Keratinocyte (primary cell): ENCODE measurements around the gene CCR7. TPM values are rescaled to one million over a fixed set of nuclear protein-coding genes. Genes with fewer than 3 reads are reported as not detected.

ENCODE experiments used
- DNase-seq: peaks from one replicate; pipeline ENCODE4 v3.0.0-alpha.2; 2011; ENCODE audit warnings: low read depth, missing footprints, low spot score
- FAIRE-seq: peaks from 2 replicates; lab custom pipeline; 2011; peaks lifted over from hg19 to GRCh38; lab: Jason Lieb, UNC
- H2AFZ ChIP-seq: 2 replicates; pipeline ENCODE4 v1.6.0; 2012; ENCODE audit warnings: low read length, control low read depth, inconsistent platforms; ENCODE audit not compliant: control insufficient read depth
- H3K27ac ChIP-seq: 2 replicates; pipeline ENCODE4 v1.5.1; 2011; ENCODE audit warnings: low read length; ENCODE audit not compliant: control insufficient read depth, insufficient read depth
- H3K27me3 ChIP-seq: 3 replicates; pipeline ENCODE4 v1.6.0; 2011; ENCODE audit warnings: low read length; ENCODE audit not compliant: control insufficient read depth, insufficient read depth; ENCODE audit errors: extremely low read depth
- H3K36me3 ChIP-seq, 2 experiments: 2 replicates in 1 of 2; 3 replicates in 1 of 2; pipeline ENCODE4 v1.5.1; 2011; ENCODE audit warnings: low read length in 2 of 2, mild to moderate bottlenecking in 1 of 2; ENCODE audit not compliant: control insufficient read depth in 2 of 2, insufficient read depth in 2 of 2; ENCODE audit errors: extremely low read depth in 1 of 2
- H3K4me1 ChIP-seq: 3 replicates; pipeline ENCODE4 v1.5.1; 2011; ENCODE audit warnings: low read length; ENCODE audit not compliant: control insufficient read depth, insufficient read depth; ENCODE audit errors: extremely low read depth
- H3K4me2 ChIP-seq: 3 replicates; pipeline ENCODE4 v1.6.0; 2011; ENCODE audit warnings: low read depth, low read length; ENCODE audit not compliant: control insufficient read depth, insufficient read depth; ENCODE audit errors: extremely low read depth
- H3K4me3 ChIP-seq, 3 experiments: fragments of 200-600 bp in 1 of 3; sonication (generic) in 1 of 3; 2 replicates in 2 of 3; 3 replicates in 1 of 3; pipeline ENCODE4 v1.5.1; 2011 to 2016; ENCODE audit warnings: low read length in 3 of 3, mild to moderate bottlenecking in 3 of 3, control low read depth in 2 of 3, inconsistent platforms in 1 of 3, low read depth in 1 of 3, mixed read lengths in 1 of 3, mixed run types in 1 of 3, moderate library complexity in 1 of 3; ENCODE audit not compliant: control insufficient read depth in 2 of 3, insufficient read depth in 2 of 3; ENCODE audit errors: extremely low read depth in 1 of 3
- H3K79me2 ChIP-seq: 2 replicates; pipeline ENCODE4 v1.6.0; 2012; ENCODE audit warnings: low read length; ENCODE audit not compliant: control insufficient read depth, insufficient read depth
- H3K9ac ChIP-seq: 3 replicates; pipeline ENCODE4 v1.6.0; 2011; ENCODE audit warnings: low read length; ENCODE audit not compliant: control insufficient read depth, insufficient read depth; ENCODE audit errors: extremely low read depth
- H3K9me1 ChIP-seq: 3 replicates; pipeline ENCODE4 v1.6.0; 2011; ENCODE audit warnings: low read length; ENCODE audit not compliant: control insufficient read depth, insufficient read depth; ENCODE audit errors: extremely low read depth
- H3K9me3 ChIP-seq: 2 replicates; pipeline ENCODE4 v1.5.1; 2012; ENCODE audit warnings: low read depth, low read length; ENCODE audit not compliant: control insufficient read depth
- H4K20me1 ChIP-seq: 3 replicates; pipeline ENCODE4 v1.6.0; 2011; ENCODE audit warnings: low read length; ENCODE audit not compliant: control insufficient read depth, insufficient read depth; ENCODE audit errors: extremely low read depth
- EZH2 ChIP-seq: IDR thresholded peaks from one replicate; pipeline ENCODE4 v1.6.1; 2012; ENCODE audit warnings: inconsistent platforms, mild to moderate bottlenecking, low read length, moderate library complexity
- dilution Hi-C: fragments of 300-500 bp; cut with MboI; formaldehyde crosslinking; loops from one replicate; pipeline ENCODE4 v1.7.0; 2020; ENCODE audit warnings: low sequenced_read_pairs; ENCODE audit not compliant: extremely low pct_ligation_motif_present
- polyA plus RNA-seq, 5 experiments: library from polyadenylated mRNA; depleted of rRNA in 3 of 5; stranded (reverse) in 3 of 5; stranded (forward) in 1 of 5; unstranded in 1 of 5; fragments of >200 nt; gene quantifications; 1 replicate in 1 of 5; 2 replicates in 3 of 5; 3 replicates in 1 of 5; pipeline versions ENCODE4 v1.2.1 to v1.2.3, GENCODE V29; 2011 to 2012; ENCODE audit warnings: missing spikeins in 2 of 5, low read depth in 1 of 5, low replicate concordance in 1 of 5
- TF ChIP-seq, protein P1 (sequence below), 3 experiments: IDR thresholded peaks in 1 of 3; conservative IDR thresholded peaks in 1 of 3; optimal IDR thresholded peaks in 1 of 3; 2 replicates in 2 of 3; 3 replicates in 1 of 3; pipeline versions ENCODE3 to v1.5.1; 2011; ENCODE audit warnings: low read length in 3 of 3, mild to moderate bottlenecking in 3 of 3, moderate library complexity in 2 of 3, control low read depth in 1 of 3, inconsistent platforms in 1 of 3; ENCODE audit not compliant: insufficient read depth in 2 of 3; ENCODE audit errors: extremely low read depth in 1 of 3

CCR7 gene
- polyA plus RNA-seq, 1 donor (not counting 4 experiments of a cell fraction or from before 2014, with no cell fraction given), result 0.16 TPM

DNA sequence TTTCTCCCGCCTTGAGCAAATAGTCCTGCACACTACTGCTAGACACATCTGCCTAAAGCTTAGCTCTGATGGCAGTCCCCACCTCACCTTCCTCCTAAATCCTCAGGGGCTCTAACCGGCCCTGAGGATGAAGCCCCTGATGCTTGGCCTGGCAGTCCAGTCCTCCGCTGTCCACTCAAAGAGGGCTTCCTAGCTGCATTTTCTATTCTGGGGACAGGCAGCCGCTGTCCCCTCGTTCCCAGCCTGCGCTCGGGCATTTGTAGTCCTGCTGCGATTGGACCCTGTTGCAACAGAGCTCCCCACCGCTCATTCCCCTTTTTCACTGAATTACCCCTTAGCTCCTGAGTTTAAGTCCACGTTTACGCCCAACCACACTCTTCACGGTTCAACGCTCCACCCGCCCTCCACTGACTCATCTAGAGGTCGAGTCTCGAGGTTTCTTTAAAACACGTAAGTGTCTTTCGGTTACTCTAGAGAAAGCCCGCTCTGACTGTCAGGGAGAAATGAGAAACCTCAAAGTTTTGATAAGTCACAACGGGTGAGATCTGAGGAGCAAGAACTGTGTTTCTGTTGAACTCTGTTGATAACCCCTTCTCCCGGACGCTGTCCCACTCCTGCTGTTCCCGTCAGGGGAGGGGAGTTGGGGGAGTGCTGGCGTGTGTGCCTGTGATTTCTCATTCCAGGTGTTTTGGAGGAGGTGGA lies 4.5 kb downstream of the CCR7 start:
- Histone ChIP-seq H3K36me3 (no peaks in the 10 kb centered on the region), H3K9ac (peak overlapping the region; percentile 18), H2AFZ (peak overlapping the region; percentile 78), H3K79me2 (no peaks in the 10 kb centered on the region), H3K9me3 (no peaks in the 10 kb centered on the region), H4K20me1 (no peaks in the 10 kb centered on the region), H3K27ac (no peak overlapping the region), H3K4me2 (peak overlapping the region; percentile 65), H3K4me1 (peaks cover 12% of the 10 kb centered on the region), H3K4me3 (no peak overlapping the region), H3K9me1 (no peaks in the 10 kb centered on the region), H3K27me3 (peaks cover 41% of the 10 kb centered on the region)
- FAIRE-seq (no peak), DNase-seq (no peak)
- TF ChIP-seq, protein P1, sequence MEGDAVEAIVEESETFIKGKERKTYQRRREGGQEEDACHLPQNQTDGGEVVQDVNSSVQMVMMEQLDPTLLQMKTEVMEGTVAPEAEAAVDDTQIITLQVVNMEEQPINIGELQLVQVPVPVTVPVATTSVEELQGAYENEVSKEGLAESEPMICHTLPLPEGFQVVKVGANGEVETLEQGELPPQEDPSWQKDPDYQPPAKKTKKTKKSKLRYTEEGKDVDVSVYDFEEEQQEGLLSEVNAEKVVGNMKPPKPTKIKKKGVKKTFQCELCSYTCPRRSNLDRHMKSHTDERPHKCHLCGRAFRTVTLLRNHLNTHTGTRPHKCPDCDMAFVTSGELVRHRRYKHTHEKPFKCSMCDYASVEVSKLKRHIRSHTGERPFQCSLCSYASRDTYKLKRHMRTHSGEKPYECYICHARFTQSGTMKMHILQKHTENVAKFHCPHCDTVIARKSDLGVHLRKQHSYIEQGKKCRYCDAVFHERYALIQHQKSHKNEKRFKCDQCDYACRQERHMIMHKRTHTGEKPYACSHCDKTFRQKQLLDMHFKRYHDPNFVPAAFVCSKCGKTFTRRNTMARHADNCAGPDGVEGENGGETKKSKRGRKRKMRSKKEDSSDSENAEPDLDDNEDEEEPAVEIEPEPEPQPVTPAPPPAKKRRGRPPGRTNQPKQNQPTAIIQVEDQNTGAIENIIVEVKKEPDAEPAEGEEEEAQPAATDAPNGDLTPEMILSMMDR (optimal IDR thresholded peaks at IDR 0.05 in 1 of 3, IDR thresholded peaks at IDR 0.05 in 1 of 3, conservative IDR thresholded peaks at IDR 0.05 in 1 of 3; ENCODE audit: extremely low read depth in 1 of 3, insufficient read depth in 2 of 3, low read length in 3 of 3), result no peak
- TF ChIP-seq EZH2, result no peak
- dilution Hi-C loops, result loop anchor here (10.0 kb wide), 1 partner anchor 146 kb away; the partner anchor contains the start of gene TOP2A

GRCh38 chr17:40559954-40560591 lies 5.2 kb downstream of the CCR7 start:
- Histone ChIP-seq H3K27ac (peak overlapping the region; percentile 45), H3K4me2 (peak overlapping the region; percentile 65), H3K36me3 (no peaks in the 10 kb centered on the region), H3K27me3 (peaks cover 40% of the 10 kb centered on the region), H3K79me2 (no peaks in the 10 kb centered on the region), H2AFZ (peak overlapping the region; percentile 78), H3K4me3 (no peak overlapping the region), H3K9me1 (no peaks in the 10 kb centered on the region), H3K9me3 (no peaks in the 10 kb centered on the region), H3K4me1 (peaks cover 12% of the 10 kb centered on the region), H3K9ac (peak overlapping the region; percentile 54), H4K20me1 (no peaks in the 10 kb centered on the region)
- peak; percentile 67 for DNase-seq
- dilution Hi-C loops, result loop anchor here (10.0 kb wide), 1 partner anchor 145 kb away; the partner anchor contains the start of gene TOP2A
- TF ChIP-seq EZH2, result no peak
- TF ChIP-seq, protein P1 (optimal IDR thresholded peaks at IDR 0.05 in 1 of 3, IDR thresholded peaks at IDR 0.05 in 1 of 3, conservative IDR thresholded peaks at IDR 0.05 in 1 of 3; ENCODE audit: extremely low read depth in 1 of 3, insufficient read depth in 2 of 3, low read length in 3 of 3), result peak; percentile 98 to 100 (median 99)
- FAIRE-seq, result peak; percentile 87
